SK-N-SH (cell line): ENCODE measurements around the gene LNPK. TPM values are rescaled to one million over a fixed set of nuclear protein-coding genes. Genes with fewer than 3 reads are reported as not detected.

Experiments
- CTCF ChIA-PET: fragments of 300-600, 350-600 bp; formaldehyde crosslinking; extraction: SDS; loops from one replicate; lab custom pipeline; 2021; lab: Yijun Ruan, JAX
- POLR2A ChIA-PET: fragments of 350-600 bp; sonication (Branson Sonifier 250); formaldehyde crosslinking; extraction: SDS; loops from one replicate; lab custom pipeline; 2020; ENCODE audit warnings: antibody characterized with exemption, inconsistent platforms; lab: Yijun Ruan, JAX
- DNase-seq: peaks from one replicate; pipeline ENCODE4 v3.0.0; 2012
- H2AFZ ChIP-seq: fragments of 200-600 bp; sonication (generic); 2 replicates; pipeline ENCODE4 v1.8.1; 2016; ENCODE audit warnings: antibody characterized with exemption, mild to moderate bottlenecking, low read depth
- H3F3A ChIP-seq: fragments of 200-600 bp; sonication (generic); replicated peaks from 2 replicates; pipeline ENCODE3; 2016; ENCODE audit warnings: antibody characterized with exemption, mild to moderate bottlenecking; ENCODE audit not compliant: insufficient read depth
- H3K27ac ChIP-seq, 2 experiments: fragments of 200-500 bp in 1 of 2; fragments of 200-600 bp in 1 of 2; sonication (Bioruptor generic) in 1 of 2; sonication (generic), shearing (Covaris generic) in 1 of 2; 2 replicates each; pipeline versions ENCODE4 v1.5.1 to v1.6.1; 2014 to 2016; ENCODE audit warnings: low read depth in 2 of 2, inconsistent platforms in 1 of 2, low read length in 1 of 2, mild to moderate bottlenecking in 1 of 2, mixed read lengths in 1 of 2
- H3K27me3 ChIP-seq: fragments of 200-600 bp; sonication (generic), shearing (Covaris generic); 2 replicates; pipeline ENCODE4 v1.6.1; 2016; ENCODE audit warnings: mixed run types; ENCODE audit not compliant: insufficient read depth
- H3K36me3 ChIP-seq, 2 experiments: fragments of 200-500 bp in 1 of 2; fragments of 200-600 bp in 1 of 2; sonication (Bioruptor generic) in 1 of 2; sonication (generic) in 1 of 2; replicated peaks in 1 of 2; 2 replicates each; pipeline versions ENCODE3 to v1.5.1; 2014 to 2016; ENCODE audit warnings: low read length in 1 of 2, mild to moderate bottlenecking in 1 of 2; ENCODE audit not compliant: insufficient read depth in 2 of 2, control insufficient read depth in 1 of 2
- H3K4me1 ChIP-seq, 2 experiments: fragments of 200-500 bp in 1 of 2; fragments of 200-600 bp in 1 of 2; sonication (Bioruptor generic) in 1 of 2; sonication (generic), shearing (Covaris generic) in 1 of 2; 2 replicates each; pipeline versions ENCODE4 v1.5.1 to v1.6.1; 2014 to 2016; ENCODE audit warnings: low read depth in 1 of 2, low read length in 1 of 2, mixed run types in 1 of 2; ENCODE audit not compliant: insufficient read depth in 2 of 2, control insufficient read depth in 1 of 2
- H3K4me2 ChIP-seq: fragments of 200-600 bp; sonication (generic), shearing (Covaris generic); 2 replicates; pipeline ENCODE4 v1.6.1; 2017; ENCODE audit warnings: mixed run types
- H3K4me3 ChIP-seq, 2 experiments: fragments of 200-500 bp in 1 of 2; fragments of 200-600 bp in 1 of 2; sonication (Bioruptor generic) in 1 of 2; sonication (generic), shearing (Covaris generic) in 1 of 2; 2 replicates each; pipeline versions ENCODE4 v1.5.1 to v1.8.1; 2014 to 2016; ENCODE audit warnings: low read depth in 2 of 2, inconsistent platforms in 1 of 2, low read length in 1 of 2, mild to moderate bottlenecking in 1 of 2, mixed read lengths in 1 of 2, moderate library complexity in 1 of 2
- H3K79me2 ChIP-seq: fragments of 200-600 bp; sonication (generic); 2 replicates; pipeline ENCODE4 v1.8.1; 2017; ENCODE audit warnings: mild to moderate bottlenecking; ENCODE audit not compliant: insufficient read depth
- H3K9ac ChIP-seq: fragments of 200-600 bp; sonication (generic); 2 replicates; pipeline ENCODE4 v1.6.1; 2017; ENCODE audit warnings: mixed run types
- H3K9me2 ChIP-seq: fragments of 200-600 bp; sonication (generic); 2 replicates; pipeline ENCODE4 v1.6.1; 2017; ENCODE audit warnings: mixed run types
- H3K9me3 ChIP-seq: fragments of 200-600 bp; sonication (generic); 2 replicates; pipeline ENCODE4 v1.6.1; 2017; ENCODE audit warnings: mixed run types, mild to moderate bottlenecking, moderate library complexity
- H4K20me1 ChIP-seq: fragments of 200-600 bp; sonication (generic); 2 replicates; pipeline ENCODE4 v1.6.1; 2017; ENCODE audit warnings: mild to moderate bottlenecking, mixed run types; ENCODE audit not compliant: insufficient read depth
- CTCF ChIP-seq: fragments of 200-600 bp; sonication (generic); IDR thresholded peaks from 2 replicates; pipeline ENCODE4 v1.6.1; 2017; ENCODE audit warnings: antibody characterized with exemption, mild to moderate bottlenecking, moderate library complexity
- EZH2phosphoT487 ChIP-seq: fragments of 200-600 bp; sonication (generic); IDR thresholded peaks from 2 replicates; pipeline ENCODE4 v1.6.1; 2017; ENCODE audit warnings: low read depth, mixed run types, mild to moderate bottlenecking, antibody characterized with exemption, moderate library complexity, borderline replicate concordance
- FOSL2 ChIP-seq: IDR thresholded peaks from 2 replicates; pipeline ENCODE4 v1.4.0; 2012; ENCODE audit warnings: low read depth, mild to moderate bottlenecking, moderate library complexity, borderline replicate concordance
- IRF3 ChIP-seq: fragments of 150-350 bp; IDR thresholded peaks from 2 replicates; pipeline ENCODE4 v1.6.1; 2016; ENCODE audit warnings: mild to moderate bottlenecking, low read depth, low read length
- JUND ChIP-seq: IDR thresholded peaks from 2 replicates; pipeline ENCODE4 v1.4.0; 2012
- MEF2A ChIP-seq: IDR thresholded peaks from 2 replicates; pipeline ENCODE4 v1.4.0; 2012; ENCODE audit warnings: low read depth, borderline replicate concordance
- NFIC ChIP-seq: IDR thresholded peaks from 2 replicates; pipeline ENCODE4 v1.4.0; 2012; ENCODE audit warnings: borderline replicate concordance
- POLR2AphosphoS5 ChIP-seq: IDR thresholded peaks from 2 replicates; pipeline ENCODE4 v1.6.1; 2012; ENCODE audit warnings: low read depth, low read length
- RCOR1 ChIP-seq: fragments of 150-350 bp; IDR thresholded peaks from 2 replicates; pipeline ENCODE4 v1.6.1; 2017; ENCODE audit warnings: antibody characterized with exemption, low read length
- RFX5 ChIP-seq: IDR thresholded peaks from 2 replicates; pipeline ENCODE4 v1.6.1; 2012; ENCODE audit warnings: mild to moderate bottlenecking, improper control_type of control experiment, low read length
- RXRA ChIP-seq: IDR thresholded peaks from 2 replicates; pipeline ENCODE4 v1.4.0; 2012; ENCODE audit warnings: low read depth, mild to moderate bottlenecking, borderline replicate concordance
- SMC3 ChIP-seq: IDR thresholded peaks from 2 replicates; pipeline ENCODE4 v1.6.1; 2012; ENCODE audit warnings: low read depth, low read length, improper control_type of control experiment
- TAF1 ChIP-seq: IDR thresholded peaks from 2 replicates; pipeline ENCODE4 v1.6.1; 2012; ENCODE audit warnings: low read depth, mild to moderate bottlenecking, low read length, moderate library complexity, borderline replicate concordance
- TCF12 ChIP-seq: IDR thresholded peaks from 2 replicates; pipeline ENCODE4 v1.4.0; 2012
- TEAD4 ChIP-seq: IDR thresholded peaks from 2 replicates; pipeline ENCODE4 v1.4.0; 2012; ENCODE audit warnings: mild to moderate bottlenecking, borderline replicate concordance; ENCODE audit not compliant: insufficient read depth
- USF1 ChIP-seq: IDR thresholded peaks from 2 replicates; pipeline ENCODE4 v1.4.0; 2012; ENCODE audit warnings: low read depth, borderline replicate concordance
- USF2 ChIP-seq: fragments of 150-350 bp; IDR thresholded peaks from 2 replicates; pipeline ENCODE4 v1.6.1; 2017; ENCODE audit warnings: antibody characterized with exemption, low read length, low read depth, borderline replicate concordance
- YY1 ChIP-seq: IDR thresholded peaks from 2 replicates; pipeline ENCODE4 v1.4.0; 2012; ENCODE audit warnings: low read depth, mild to moderate bottlenecking
- ZBTB33 ChIP-seq: IDR thresholded peaks from 2 replicates; pipeline ENCODE4 v1.4.0; 2012; ENCODE audit warnings: low read depth, borderline replicate concordance
- WGBS: methylation state at CpG from one replicate; pipeline ENCODE4 v1.1.6; 2017; ENCODE audit warnings: low lambda C conversion rate; 5-methylcytosine and 5-hydroxymethylcytosine counted together
- polyA plus RNA-seq, 3 experiments: library from polyadenylated mRNA; depleted of rRNA; stranded (reverse); fragments of >200 nt; gene quantifications; 2 replicates each; pipeline ENCODE4 v1.2.3, GENCODE V29; 2012

LNPK gene
- polyA plus RNA-seq, 1 of the 3 experiments (the other 2 are of a cell fraction) = 5.0 TPM

- TF ChIP-seq ZBTB33 = no peak
- TF ChIP-seq IRF3 = no peak
- TF ChIP-seq MEF2A = no peak
- Histone ChIP-seq H3F3A (no peaks in the 10 kb centered on the region), H3K9me2 (no peaks in the 10 kb centered on the region), H3K4me2 (no peak overlapping the region), H3K27me3 (no peaks in the 10 kb centered on the region), H3K9me3 (no peaks in the 10 kb centered on the region), H2AFZ (no peak overlapping the region), H3K4me1 (no peaks in the 10 kb centered on the region; a peak in 1 of 4 replicates), H4K20me1 (no peaks in the 10 kb centered on the region), H3K9ac (no peak overlapping the region), H3K4me3 (no peak overlapping the region), H3K27ac (no peak overlapping the region), H3K36me3 (no peaks in the 10 kb centered on the region), H3K79me2 (no peaks in the 10 kb centered on the region)
- ChIA-PET POLR2A (no interaction called here), CTCF (no interaction called here)
- no peak for DNase-seq
- WGBS = 58% methylated on average over 1 of the region's 1 CpG
These were observed 16.6 kb upstream of the LNPK start for GRCh38 chr2:176018708-176019107.

- Histone ChIP-seq H3K4me1 (no peaks in the 10 kb centered on the region; a peak in 1 of 4 replicates), H3K4me3 (no peak overlapping the region), H3K27ac (no peak overlapping the region), H3K9me2 (no peaks in the 10 kb centered on the region), H3K9ac (no peak overlapping the region), H4K20me1 (no peaks in the 10 kb centered on the region)
- no peak for DNase-seq
- no peak for TF ChIP-seq USF2
- TF ChIP-seq NFIC = no peak
- TF ChIP-seq MEF2A = no peak
- no peak for TF ChIP-seq TAF1
- no peak for TF ChIP-seq RXRA
- TF ChIP-seq CTCF = no peak
- TF ChIP-seq EZH2phosphoT487 = no peak
- no peak for TF ChIP-seq TCF12
- no peak for TF ChIP-seq SMC3
- TF ChIP-seq TEAD4 = no peak
- no peak for TF ChIP-seq FOSL2
- TF ChIP-seq USF1 = no peak
- no peak for TF ChIP-seq RCOR1
- TF ChIP-seq JUND = no peak
- no peak for TF ChIP-seq YY1
- no peak for TF ChIP-seq RFX5
- no peak for TF ChIP-seq POLR2AphosphoS5
- TF ChIP-seq, all 33 proteins: peak for 0
- CTCF ChIA-PET = interaction anchor here (1.1 kb wide), 1 partner anchor 71 kb away, joined by 4 read pairs; no protein-coding TSS in a partner anchor
- Histone ChIP-seq H3K27me3 (no peaks in the 10 kb centered on the region), H3K4me2 (no peak overlapping the region), H2AFZ (no peak overlapping the region), H3K79me2 (no peaks in the 10 kb centered on the region), H3K36me3 (no peaks in the 10 kb centered on the region), H3K9me3 (no peaks in the 10 kb centered on the region), H3F3A (no peaks in the 10 kb centered on the region)
- POLR2A ChIA-PET = no interaction called here
- WGBS = 28% methylated on average over 2 of the region's 2 CpGs
These were observed 7.4 kb upstream of the LNPK start for GRCh38 chr2:176009445-176009844.
